Epidermal melanocyte (primary cell): Measurements from ENCODE around the gene DPF1.
"Not testable (repeated sequence)": the region's sequence is repeated elsewhere in the genome, so short reads cannot be mapped to it uniquely, and the experiment has no call there.

Experiments used
- DNase-seq: peaks from one replicate; pipeline ENCODE4 v3.0.0; 2011; ENCODE audit warnings: low spot score; ENCODE audit not compliant: insufficient read length

Gene DPF1

GRCh38 chr19:38250821-38251563 is 27.0 kb upstream of the DPF1 start:
- DNase-seq = no peak

- no peak for DNase-seq
Measured at GRCh38 chr19:38250428-38250820, 26.4 kb upstream of the DPF1 start.

- DNase-seq = no peak
Measured at GRCh38 chr19:38248421-38248820, 24.4 kb upstream of the DPF1 start.

- no peak for DNase-seq
Measured at GRCh38 chr19:38247734-38248268, 23.8 kb upstream of the DPF1 start.

- DNase-seq = no peak
Measured at GRCh38 chr19:38247126-38247525, 23.1 kb upstream of the DPF1 start.

GRCh38 chr19:38245826-38246498 is 21.9 kb upstream of the DPF1 start:
- DNase-seq = no peak

GRCh38 chr19:38243279-38243673 is 19.3 kb upstream of the DPF1 start:
- DNase-seq = no peak

GRCh38 chr19:38239816-38240215 is 15.8 kb upstream of the DPF1 start:
- no peak for DNase-seq

GRCh38 chr19:38234615-38235014 is 10.6 kb upstream of the DPF1 start:
- DNase-seq = no peak

- DNase-seq = peak; percentile 90
Measured at GRCh38 chr19:38233740-38234251, 9.8 kb upstream of the DPF1 start.

GRCh38 chr19:38231918-38232317 is 7.9 kb upstream of the DPF1 start:
- no peak for DNase-seq

GRCh38 chr19:38230506-38231133 is 6.6 kb upstream of the DPF1 start:
- not testable (repeated sequence) for DNase-seq

GRCh38 chr19:38229585-38230073 is 5.6 kb upstream of the DPF1 start:
- DNase-seq = peak; percentile 81

GRCh38 chr19:38228491-38229439 is 4.7 kb upstream of the DPF1 start:
- DNase-seq = no peak

GRCh38 chr19:38228005-38228377 is 4.0 kb upstream of the DPF1 start:
- no peak for DNase-seq

GRCh38 chr19:38227287-38228004 is 3.4 kb upstream of the DPF1 start:
- no peak for DNase-seq

- not testable (repeated sequence) for DNase-seq
Measured at GRCh38 chr19:38224863-38225218, 819 bp upstream of the DPF1 start.

GRCh38 chr19:38223617-38224013 is 407 bp downstream of the DPF1 start:
- DNase-seq = no peak

- DNase-seq = no peak
Measured at GRCh38 chr19:38223119-38223523, 901 bp downstream of the DPF1 start.
